MM.1S (cell line): Measurements from ENCODE around the gene CCDC146.

Experiments
- CTCF ChIP-seq: fragments of 300-600 bp; sonication (generic); IDR thresholded peaks from 2 replicates; pipeline ENCODE4 v1.5.1; 2016; ENCODE audit warnings: antibody characterized with exemption, low read length, mixed read lengths
- EZH2 ChIP-seq: fragments of 300-600 bp; sonication (generic); optimal IDR thresholded peaks from 2 replicates; pipeline ENCODE3; 2017; ENCODE audit warnings: low read depth, mild to moderate bottlenecking, antibody characterized with exemption, low read length, mixed read lengths
- EZH2phosphoT487 ChIP-seq: fragments of 300-600 bp; sonication (generic); IDR thresholded peaks from 2 replicates; pipeline ENCODE4 v1.6.1; 2018; ENCODE audit warnings: antibody characterized with exemption, low read length

- TF ChIP-seq EZH2 (no peak), CTCF (no peak), EZH2phosphoT487 (no peak)
Measured at GRCh38 chr7:77197141-77197540, 74.7 kb downstream of the CCDC146 start.
